HG03469 (cell line): ENCODE results near the gene PCDH10.

Experiments used
- ATAC-seq: cut with Tn5 transposase; IDR thresholded peaks from one replicate; pipeline ENCODE4 v1.9.1; 2021; ENCODE audit warnings: mild to moderate bottlenecking, moderate library complexity, moderate number of reproducible peaks; ENCODE audit not compliant: unreplicated experiment

The PCDH10 gene, protein sequence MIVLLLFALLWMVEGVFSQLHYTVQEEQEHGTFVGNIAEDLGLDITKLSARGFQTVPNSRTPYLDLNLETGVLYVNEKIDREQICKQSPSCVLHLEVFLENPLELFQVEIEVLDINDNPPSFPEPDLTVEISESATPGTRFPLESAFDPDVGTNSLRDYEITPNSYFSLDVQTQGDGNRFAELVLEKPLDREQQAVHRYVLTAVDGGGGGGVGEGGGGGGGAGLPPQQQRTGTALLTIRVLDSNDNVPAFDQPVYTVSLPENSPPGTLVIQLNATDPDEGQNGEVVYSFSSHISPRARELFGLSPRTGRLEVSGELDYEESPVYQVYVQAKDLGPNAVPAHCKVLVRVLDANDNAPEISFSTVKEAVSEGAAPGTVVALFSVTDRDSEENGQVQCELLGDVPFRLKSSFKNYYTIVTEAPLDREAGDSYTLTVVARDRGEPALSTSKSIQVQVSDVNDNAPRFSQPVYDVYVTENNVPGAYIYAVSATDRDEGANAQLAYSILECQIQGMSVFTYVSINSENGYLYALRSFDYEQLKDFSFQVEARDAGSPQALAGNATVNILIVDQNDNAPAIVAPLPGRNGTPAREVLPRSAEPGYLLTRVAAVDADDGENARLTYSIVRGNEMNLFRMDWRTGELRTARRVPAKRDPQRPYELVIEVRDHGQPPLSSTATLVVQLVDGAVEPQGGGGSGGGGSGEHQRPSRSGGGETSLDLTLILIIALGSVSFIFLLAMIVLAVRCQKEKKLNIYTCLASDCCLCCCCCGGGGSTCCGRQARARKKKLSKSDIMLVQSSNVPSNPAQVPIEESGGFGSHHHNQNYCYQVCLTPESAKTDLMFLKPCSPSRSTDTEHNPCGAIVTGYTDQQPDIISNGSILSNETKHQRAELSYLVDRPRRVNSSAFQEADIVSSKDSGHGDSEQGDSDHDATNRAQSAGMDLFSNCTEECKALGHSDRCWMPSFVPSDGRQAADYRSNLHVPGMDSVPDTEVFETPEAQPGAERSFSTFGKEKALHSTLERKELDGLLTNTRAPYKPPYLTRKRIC

GRCh38 chr4:133148690-133149363 is at the start of gene PCDH10:
PCDH10 (plus strand) TSS chr4:133149294; CDS start chr4:133150141, 847 bp downstream.
- ATAC-seq: no peak

- no peak for ATAC-seq
Observed at GRCh38 chr4:133102043-133102442, 47.1 kb upstream of the PCDH10 start.

DNA sequence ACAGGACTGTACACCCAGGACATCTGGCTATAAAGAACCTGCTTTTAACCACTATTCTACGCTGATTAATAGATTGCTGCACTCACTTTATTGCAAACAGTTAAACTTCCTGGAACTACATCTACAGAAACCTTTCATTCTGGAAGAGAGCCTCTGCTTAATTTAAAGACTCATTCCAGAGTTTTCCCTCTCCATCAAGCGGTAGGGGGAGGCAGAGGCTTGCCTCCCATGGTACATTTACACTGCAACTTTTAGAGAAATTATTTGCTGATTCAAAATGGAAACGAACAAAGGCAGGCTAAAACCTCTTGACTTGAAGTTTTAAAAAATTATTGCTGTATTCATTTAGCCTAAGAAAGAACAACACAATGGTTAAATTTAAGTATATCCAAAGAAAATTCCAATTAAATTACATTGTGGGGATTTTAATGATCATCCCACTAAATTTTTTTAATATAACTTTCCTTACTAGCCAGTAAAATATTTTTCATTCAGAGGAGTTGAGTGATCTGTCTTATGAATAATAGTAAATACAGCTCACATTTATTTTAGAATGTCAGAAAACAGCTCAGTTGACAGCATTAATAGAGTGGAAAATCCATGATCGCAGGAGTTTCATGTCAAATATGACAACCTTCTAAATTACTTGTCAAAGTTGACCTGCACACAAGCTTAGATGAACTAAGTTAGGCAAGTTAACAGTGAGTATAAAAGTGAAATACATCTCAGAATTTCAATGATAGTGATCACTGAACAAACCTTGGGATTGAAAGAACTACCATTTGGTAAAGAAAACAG is 46.3 kb upstream of the PCDH10 start:
- ATAC-seq: no peak

- no peak for ATAC-seq
Observed at GRCh38 chr4:133112641-133113040, 36.5 kb upstream of the PCDH10 start.

GRCh38 chr4:133124746-133125145 is 24.3 kb upstream of the PCDH10 start:
- no peak for ATAC-seq

DNA sequence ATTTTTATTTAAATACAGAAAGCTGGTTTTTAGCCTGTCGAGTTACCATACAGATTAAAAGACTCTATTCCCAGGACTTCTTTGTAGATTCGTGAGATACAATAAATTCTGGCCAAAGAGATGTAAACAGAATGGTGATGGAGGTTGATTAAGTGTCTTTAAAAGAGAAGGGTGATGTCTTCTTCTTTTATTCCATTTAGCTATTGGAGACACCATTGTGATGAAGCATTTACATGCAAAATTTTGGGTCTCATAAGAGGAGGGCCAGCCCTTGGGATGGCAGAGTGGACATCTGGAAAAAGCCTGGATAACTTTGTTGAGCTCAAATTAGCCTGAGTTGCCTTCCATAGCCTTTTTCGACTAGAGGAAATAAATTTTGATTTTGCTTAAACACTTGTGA is 21.6 kb upstream of the PCDH10 start:
- no peak for ATAC-seq

GRCh38 chr4:133129237-133129636 is 19.9 kb upstream of the PCDH10 start:
- no peak for ATAC-seq

DNA sequence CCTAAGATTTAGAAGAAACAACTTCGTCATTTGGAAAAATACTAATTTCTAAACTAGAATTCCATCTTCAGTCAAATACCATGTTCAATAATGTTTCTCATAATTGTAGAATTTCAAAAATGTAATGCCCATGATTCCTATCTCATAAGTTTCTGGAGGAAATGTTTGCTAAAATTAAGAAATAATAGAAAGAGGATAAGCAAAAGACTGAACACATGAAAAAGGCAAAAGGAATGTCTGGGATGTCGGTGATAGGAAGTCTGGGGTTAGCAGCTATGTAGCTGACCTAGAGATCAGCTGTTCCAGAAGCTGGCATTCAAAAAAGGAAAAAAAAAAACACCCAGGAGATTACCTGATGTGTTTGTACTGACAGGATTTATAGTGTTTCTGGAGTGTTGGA is 18.9 kb upstream of the PCDH10 start:
- ATAC-seq: no peak

GRCh38 chr4:133131829-133132460 is 17.1 kb upstream of the PCDH10 start:
- no peak for ATAC-seq

DNA sequence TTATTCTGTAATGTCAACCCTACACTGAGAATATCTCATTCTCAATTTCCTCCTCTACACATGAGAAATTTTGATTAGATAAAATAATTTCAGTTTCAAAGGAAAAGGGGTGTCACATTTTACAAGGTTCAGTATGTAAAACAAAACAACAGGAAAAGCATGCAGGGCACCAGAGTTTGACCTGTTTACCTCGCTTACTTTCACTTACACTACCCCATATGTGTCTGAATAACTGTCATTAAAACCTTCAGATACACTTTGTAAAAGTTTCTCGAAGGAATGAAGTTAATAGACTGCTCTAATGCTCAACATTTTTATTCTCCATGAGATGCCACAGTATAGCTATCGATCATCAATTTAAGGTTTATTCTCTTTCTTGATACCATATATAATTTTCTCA is 12.3 kb upstream of the PCDH10 start:
- ATAC-seq: no peak

DNA sequence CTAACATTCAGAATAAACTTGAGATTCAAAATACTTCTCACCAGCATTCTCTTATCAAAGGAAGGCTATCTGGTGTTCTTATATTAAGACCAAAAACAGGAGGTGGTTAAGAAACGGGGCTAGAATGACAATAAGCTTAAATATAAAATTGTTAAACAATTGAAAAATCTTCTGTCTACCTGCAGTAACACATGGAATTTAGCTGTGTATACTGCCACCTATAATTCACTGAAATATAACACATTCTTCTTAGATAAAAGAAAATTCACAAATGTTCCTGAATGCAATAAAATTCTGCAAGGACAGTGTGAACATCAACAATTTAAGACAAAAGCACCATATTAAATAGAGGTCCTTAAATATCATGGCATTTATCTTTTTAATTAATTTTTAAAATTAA is 11.5 kb upstream of the PCDH10 start:
- ATAC-seq: no peak

GRCh38 chr4:133143775-133144430 is 5.2 kb upstream of the PCDH10 start:
- ATAC-seq: no peak

DNA sequence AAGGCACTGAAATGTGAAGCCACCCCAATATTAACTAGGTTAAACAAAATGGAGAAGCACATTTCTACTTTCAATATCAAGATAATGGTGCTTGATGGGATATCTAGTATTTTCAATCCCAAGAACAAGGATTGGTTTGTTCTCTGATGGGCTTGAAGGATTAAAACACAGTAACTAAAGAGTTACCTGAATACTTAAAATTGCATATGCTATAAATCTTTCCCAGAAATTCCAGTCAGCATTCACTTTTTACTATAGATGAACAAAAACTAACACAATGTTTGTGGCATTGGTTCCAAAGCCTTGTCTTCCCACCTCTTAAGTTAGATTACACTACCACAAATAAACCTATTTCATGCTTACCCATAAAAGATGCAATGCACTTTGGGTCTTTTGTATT is 3.9 kb upstream of the PCDH10 start:
- no peak for ATAC-seq

GRCh38 chr4:133145758-133146573 is 3.1 kb upstream of the PCDH10 start:
- no peak for ATAC-seq

DNA sequence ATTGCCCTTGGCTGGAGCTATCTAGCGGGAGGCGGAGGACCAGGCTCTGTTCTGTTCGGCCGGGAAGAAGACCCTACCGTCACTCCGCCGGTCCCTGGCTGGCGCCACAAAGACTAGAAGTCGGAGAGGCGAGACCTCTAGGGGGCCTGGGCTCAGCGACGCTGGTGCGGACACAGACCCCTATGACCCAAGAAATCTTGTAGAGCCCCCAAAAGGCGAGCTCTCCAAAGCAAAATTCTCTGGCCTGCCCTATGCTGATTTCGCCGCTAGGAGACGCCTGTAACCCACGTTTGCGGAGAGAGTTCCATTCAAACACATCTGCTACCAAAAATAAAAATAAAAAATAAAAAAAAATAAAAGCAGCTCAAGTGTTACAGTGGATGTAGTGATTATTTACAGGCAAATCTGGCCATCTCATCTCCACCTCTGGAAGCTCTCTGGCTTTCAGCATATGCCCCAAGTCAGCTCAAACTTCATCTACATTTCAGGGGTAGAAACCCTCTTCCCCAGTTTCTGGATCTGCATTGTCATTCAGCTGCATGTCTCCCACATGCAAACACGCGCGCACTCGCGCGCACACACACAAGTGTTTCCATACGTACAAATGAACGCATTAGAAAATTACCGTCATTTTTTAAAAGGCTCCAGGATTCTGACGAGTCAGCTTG is 2.4 kb upstream of the PCDH10 start:
- ATAC-seq: no peak

- ATAC-seq: no peak
Observed at GRCh38 chr4:133147286-133147821, 1.7 kb upstream of the PCDH10 start.

DNA sequence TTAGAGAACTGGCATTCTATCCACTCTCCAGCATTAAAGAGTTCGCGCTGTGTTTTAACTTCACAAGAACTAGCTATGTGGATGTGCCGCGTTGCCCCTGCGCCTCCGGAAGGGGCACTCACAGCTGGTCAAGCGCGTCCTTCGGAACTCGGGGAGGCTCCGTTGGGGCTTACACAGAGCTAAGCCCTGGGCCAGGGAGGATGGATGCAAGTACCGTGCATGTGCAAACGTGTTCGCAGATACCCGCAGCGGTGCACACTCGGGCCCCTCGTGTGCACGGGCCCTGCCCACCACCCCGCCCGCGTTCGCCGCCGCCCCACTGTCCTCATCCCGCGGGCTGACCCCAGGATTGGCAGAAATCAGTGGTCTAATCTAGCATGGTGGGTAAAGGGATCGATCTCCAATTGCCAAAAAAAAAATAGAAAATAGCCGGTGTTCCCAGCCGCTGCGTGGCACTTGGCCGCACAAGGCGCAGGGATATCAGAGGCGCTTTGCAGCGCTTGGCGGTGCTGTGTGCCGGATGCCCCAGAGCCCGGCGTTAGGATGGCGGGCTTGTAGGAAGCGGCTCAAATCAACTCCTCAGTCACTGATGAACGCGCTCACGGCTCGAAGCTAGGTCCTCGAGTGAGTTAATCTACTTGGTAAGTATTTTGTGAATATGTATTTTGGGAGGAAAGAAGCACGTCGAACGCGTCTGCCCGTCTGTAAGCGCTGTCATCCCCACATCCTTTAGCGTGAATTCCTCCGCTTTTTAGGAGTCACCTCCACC is 989 bp upstream of the PCDH10 start:
- ATAC-seq: no peak
